Spleen (tissue), 11 donors: ENCODE results near the gene GNAO1. TPM values are rescaled to one million over a fixed set of nuclear protein-coding genes. Genes with fewer than 3 reads are reported as not detected.

Experiments
- DNase-seq: peaks from one replicate; pipeline ENCODE4 v3.0.0-alpha.2; 2020
- H3K27ac ChIP-seq, 8 donors: fragments of 200-600 bp; sonication (generic) in 7 of 8; 1 replicate in 4 of 8; 2 replicates in 4 of 8; pipeline versions ENCODE4 v1.5.0 to v1.8.0; 2016 to 2021; ENCODE audit warnings: inconsistent platforms in 4 of 8, mild to moderate bottlenecking in 4 of 8, moderate library complexity in 1 of 8
- H3K27me3 ChIP-seq, 7 donors: fragments of 200-600 bp; sonication (generic) in 6 of 7; replicated peaks in 1 of 7; 1 replicate in 4 of 7; 2 replicates in 3 of 7; pipeline versions ENCODE4 v1.5.0 to v1.8.0; 2016 to 2021; ENCODE audit warnings: inconsistent platforms in 3 of 7, mild to moderate bottlenecking in 1 of 7
- H3K36me3 ChIP-seq, 6 donors: fragments of 200-600 bp; sonication (generic) in 5 of 6; 1 replicate in 4 of 6; 2 replicates in 2 of 6; pipeline versions ENCODE4 v1.5.0 to v1.8.0; 2016 to 2021; ENCODE audit warnings: inconsistent platforms in 2 of 6
- H3K4me1 ChIP-seq, 6 donors: fragments of 200-600 bp; sonication (generic) in 5 of 6; 1 replicate in 3 of 6; 2 replicates in 3 of 6; pipeline versions ENCODE4 v1.5.0 to v1.8.0; 2016 to 2021; ENCODE audit warnings: inconsistent platforms in 3 of 6
- H3K4me3 ChIP-seq, 8 donors: fragments of 200-600 bp; sonication (generic) in 7 of 8; 1 replicate in 4 of 8; 2 replicates in 4 of 8; pipeline versions ENCODE4 v1.5.0 to v1.8.0; 2016 to 2021; ENCODE audit warnings: inconsistent platforms in 4 of 8, mild to moderate bottlenecking in 4 of 8, moderate library complexity in 2 of 8
- H3K9me3 ChIP-seq, 8 donors: fragments of 200-600 bp; sonication (generic) in 7 of 8; 1 replicate in 4 of 8; 2 replicates in 4 of 8; pipeline versions ENCODE4 v1.5.0 to v1.8.0; 2016 to 2021; ENCODE audit warnings: inconsistent platforms in 4 of 8
- CTCF ChIP-seq, 11 experiments: fragments of 200-600 bp in 7 of 11; fragments of 450-650 bp in 4 of 11; sonication (generic) in 4 of 11; IDR thresholded peaks in 8 of 11; conservative IDR thresholded peaks in 3 of 11; 1 replicate in 7 of 11; 2 replicates in 4 of 11; pipeline versions ENCODE4 v1.4.0 to v1.8.0; 2016 to 2021; ENCODE audit warnings: antibody characterized with exemption in 11 of 11, inconsistent platforms in 4 of 11, mild to moderate bottlenecking in 1 of 11
- POLR2A ChIP-seq, 3 donors: fragments of 450-650 bp; IDR thresholded peaks; one replicate each; pipeline ENCODE4 v1.5.1; 2017; ENCODE audit warnings: antibody characterized with exemption in 3 of 3, mild to moderate bottlenecking in 1 of 3
- POLR2AphosphoS5 ChIP-seq, 3 donors: sonication (generic); formaldehyde crosslinking; IDR thresholded peaks; one replicate each; pipeline ENCODE4 v1.5.1; 2017; ENCODE audit warnings: antibody characterized with exemption in 3 of 3
- WGBS, 5 donors: extraction: QIAGEN DNeasy Blood & Tissue Kit in 3 of 5; methylation state at CpG; one replicate each; pipeline versions ENCODE4 v1.1.5 to v1.1.7; 2013 to 2018; 5-methylcytosine and 5-hydroxymethylcytosine counted together
- intact Hi-C: fragments of 100-400 bp; cut with DNase I; formaldehyde crosslinking; loops from one replicate; pipeline ENCODE4 v1.15.0; 2023; ENCODE audit warnings: low total_unique reads
- polyA plus RNA-seq, 3 donors: library from polyadenylated mRNA; stranded (reverse); fragments of 200-250 nt; gene quantifications; one replicate each; pipeline ENCODE4 v1.2.1, GENCODE V29; 2013
- total RNA-seq, 7 donors: library from RNA; depleted of rRNA in 3 of 7; stranded (reverse); fragments of >200 nt in 3 of 7; fragmentation: NEBNext Ultra II Directional in 4 of 7; extraction: Animal tissue kit (Norgen Biotek cat#: 25700) in 4 of 7; gene quantifications; one replicate each; pipeline versions ENCODE4 v1.1.0 to v1.2.1, GENCODE V29; 2016 to 2021
- donor health status: healthy with polysubstance abuse.
- donor health status: DM: no; HTN: no; CAD: no; lungs with moderate emphysema.
- donor health status: DM: no; HTN: no; CAD: no.
- donor health status: Bipolar disorder and iron deficiency.
- donor health status: healthy.
- donor health status: DM: no; HTN: no; CAD: no.
- donor health status: DM: yes; HTN: yes; CAD: no.

Gene GNAO1
- total and polyA plus RNA-seq, 10 donors = 0.32 to 7.9 (median 4.7) TPM

- Histone ChIP-seq H3K27me3 (peaks cover 0 to 52% (median 39%) of the 10 kb centered on the region in 7 donors), H3K9me3 (no peaks in the 10 kb centered on the region), H3K27ac (no peak overlapping the region), H3K4me1 (peaks cover 21 to 65% (median 42%) of the 10 kb centered on the region in 6 donors), H3K36me3 (no peaks in the 10 kb centered on the region), H3K4me3 (no peak overlapping the region)
- DNase-seq = no peak
- intact Hi-C loops = no loop called here
- 88 to 95% (median 91%) methylated on average over 5 of the region's 5 CpGs for WGBS, 5 donors
- no peak for TF ChIP-seq POLR2AphosphoS5 (IDR thresholded peaks at IDR 0.05)
- no peak for TF ChIP-seq POLR2A (IDR thresholded peaks at IDR 0.05)
- TF ChIP-seq CTCF (IDR thresholded peaks at IDR 0.05 in 8 of 11, conservative IDR thresholded peaks at IDR 0.05 in 3 of 11) = no peak
These were observed 5.1 kb downstream of the GNAO1 start for GRCh38 chr16:56196381-56196780.

GRCh38 chr16:56197192-56197992, 6.1 kb downstream of the GNAO1 start:
- no peak for DNase-seq
- intact Hi-C loops = no loop called here

GRCh38 chr16:56198006-56198754, 6.9 kb downstream of the GNAO1 start:
- H3K9me3 ChIP-seq = no peaks in the 10 kb centered on the region
- no peak overlapping the region for H3K4me3 ChIP-seq
- DNase-seq = no peak
- peaks cover 0 to 34% (median 21%) of the 10 kb centered on the region in 7 donors for H3K27me3 ChIP-seq
- no peaks in the 10 kb centered on the region for H3K36me3 ChIP-seq
- peaks cover 17 to 64% (median 39%) of the 10 kb centered on the region in 6 donors for H3K4me1 ChIP-seq
- peak overlapping the region in 1 of 8 donors; percentile 50 for H3K27ac ChIP-seq
- intact Hi-C loops = no loop called here
- no peak for TF ChIP-seq POLR2AphosphoS5 (IDR thresholded peaks at IDR 0.05)

More at GRCh38 chr16:56197192-56197992, 6.1 kb downstream of the GNAO1 start:
- 78 to 86% (median 81%) methylated on average over 11 of the region's 11 CpGs for WGBS, 5 donors
- Histone ChIP-seq H3K4me3 (no peak overlapping the region), H3K4me1 (peaks cover 17 to 64% (median 39%) of the 10 kb centered on the region in 6 donors), H3K36me3 (no peaks in the 10 kb centered on the region), H3K9me3 (no peaks in the 10 kb centered on the region), H3K27ac (no peak overlapping the region), H3K27me3 (peaks cover 0 to 42% (median 29%) of the 10 kb centered on the region in 7 donors)
- TF ChIP-seq POLR2AphosphoS5 (IDR thresholded peaks at IDR 0.05) (no peak), CTCF (IDR thresholded peaks at IDR 0.05 in 8 of 11, conservative IDR thresholded peaks at IDR 0.05 in 3 of 11) (no peak), POLR2A (IDR thresholded peaks at IDR 0.05) (no peak)

GRCh38 chr16:56198755-56199114, 7.4 kb downstream of the GNAO1 start:
- 38 to 58% (median 41%) methylated on average over 4 of the region's 4 CpGs for WGBS, 5 donors
- H3K36me3 ChIP-seq = no peaks in the 10 kb centered on the region
- no peak overlapping the region for H3K4me3 ChIP-seq
- peaks cover 17 to 59% (median 35%) of the 10 kb centered on the region in 6 donors for H3K4me1 ChIP-seq
- H3K27ac ChIP-seq = peak overlapping the region in 3 of 8 donors; percentile 3 to 50 (median 19)
- H3K9me3 ChIP-seq = no peaks in the 10 kb centered on the region
- DNase-seq = no peak
- H3K27me3 ChIP-seq = peaks cover 0 to 28% (median 15%) of the 10 kb centered on the region in 7 donors
- TF ChIP-seq CTCF (IDR thresholded peaks at IDR 0.05 in 8 of 11, conservative IDR thresholded peaks at IDR 0.05 in 3 of 11) = no peak
- TF ChIP-seq POLR2AphosphoS5 (IDR thresholded peaks at IDR 0.05) = no peak
- TF ChIP-seq POLR2A (IDR thresholded peaks at IDR 0.05) = no peak
- intact Hi-C loops = no loop called here
